Fibroblast of mammary gland (primary cell): ENCODE data around the gene LRRC56.
A peak's percentile ranks its signal among the peaks of the same experiment; 100 is the strongest.

ENCODE experiments used
- DNase-seq: peaks from one replicate; pipeline ENCODE4 v3.0.0-alpha.2; 2010; ENCODE audit warnings: low read depth
- H3K4me3 ChIP-seq: 2 replicates; pipeline ENCODE4 v1.5.1; 2011; ENCODE audit warnings: low read depth, mild to moderate bottlenecking, low read length, moderate library complexity; ENCODE audit not compliant: control insufficient read depth
- TF ChIP-seq, protein P1 (sequence below): conservative IDR thresholded peaks from 2 replicates; pipeline ENCODE4 v1.5.1; 2011; ENCODE audit warnings: low read depth, low read length, inconsistent platforms; ENCODE audit not compliant: control insufficient read depth, insufficient read depth

The LRRC56 gene

DNA sequence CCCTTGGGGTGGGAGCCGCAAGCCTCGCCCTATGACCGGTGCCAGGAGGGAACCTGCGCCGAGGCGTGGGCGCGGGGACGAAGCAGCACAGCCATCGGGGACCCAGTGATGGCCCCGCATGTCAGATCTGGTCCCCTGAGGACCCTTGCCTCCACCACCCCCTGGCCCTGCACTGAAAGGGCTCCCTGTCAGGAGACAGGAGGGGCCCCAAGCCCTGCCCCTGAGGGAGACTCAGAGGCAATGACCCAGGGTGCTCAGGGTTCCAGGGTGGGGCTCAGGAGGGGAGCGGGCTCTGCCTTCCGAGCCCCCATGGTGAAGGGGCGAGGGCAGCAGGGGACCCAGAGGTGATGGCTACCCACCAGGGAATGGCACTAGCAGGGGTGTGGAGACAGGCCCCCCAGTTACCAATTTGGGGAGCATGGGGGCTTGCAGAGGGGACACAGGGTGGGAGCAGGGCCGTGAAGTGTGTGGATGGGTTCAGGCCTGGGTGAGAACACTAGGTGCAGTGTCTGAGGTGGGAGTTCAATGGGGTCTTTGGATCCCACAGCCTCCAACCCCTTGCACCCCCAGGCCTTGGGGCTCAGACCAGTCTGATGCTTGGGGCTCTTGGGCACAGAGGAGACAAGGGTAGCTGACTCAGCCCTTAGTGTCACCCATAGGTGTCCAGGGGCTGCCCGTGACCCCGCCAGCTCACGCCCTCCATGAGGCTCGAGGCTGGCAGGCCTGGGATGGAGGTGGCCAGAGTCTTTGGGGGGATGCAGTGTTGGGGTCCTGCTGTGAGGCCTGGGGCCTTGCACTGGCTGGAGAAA is 499 bp downstream of the LRRC56 start:
- DNase-seq, result no peak
- H3K4me3 ChIP-seq, result peak overlapping the region; percentile 1
- TF ChIP-seq, protein P1, sequence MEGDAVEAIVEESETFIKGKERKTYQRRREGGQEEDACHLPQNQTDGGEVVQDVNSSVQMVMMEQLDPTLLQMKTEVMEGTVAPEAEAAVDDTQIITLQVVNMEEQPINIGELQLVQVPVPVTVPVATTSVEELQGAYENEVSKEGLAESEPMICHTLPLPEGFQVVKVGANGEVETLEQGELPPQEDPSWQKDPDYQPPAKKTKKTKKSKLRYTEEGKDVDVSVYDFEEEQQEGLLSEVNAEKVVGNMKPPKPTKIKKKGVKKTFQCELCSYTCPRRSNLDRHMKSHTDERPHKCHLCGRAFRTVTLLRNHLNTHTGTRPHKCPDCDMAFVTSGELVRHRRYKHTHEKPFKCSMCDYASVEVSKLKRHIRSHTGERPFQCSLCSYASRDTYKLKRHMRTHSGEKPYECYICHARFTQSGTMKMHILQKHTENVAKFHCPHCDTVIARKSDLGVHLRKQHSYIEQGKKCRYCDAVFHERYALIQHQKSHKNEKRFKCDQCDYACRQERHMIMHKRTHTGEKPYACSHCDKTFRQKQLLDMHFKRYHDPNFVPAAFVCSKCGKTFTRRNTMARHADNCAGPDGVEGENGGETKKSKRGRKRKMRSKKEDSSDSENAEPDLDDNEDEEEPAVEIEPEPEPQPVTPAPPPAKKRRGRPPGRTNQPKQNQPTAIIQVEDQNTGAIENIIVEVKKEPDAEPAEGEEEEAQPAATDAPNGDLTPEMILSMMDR, result no peak

DNA sequence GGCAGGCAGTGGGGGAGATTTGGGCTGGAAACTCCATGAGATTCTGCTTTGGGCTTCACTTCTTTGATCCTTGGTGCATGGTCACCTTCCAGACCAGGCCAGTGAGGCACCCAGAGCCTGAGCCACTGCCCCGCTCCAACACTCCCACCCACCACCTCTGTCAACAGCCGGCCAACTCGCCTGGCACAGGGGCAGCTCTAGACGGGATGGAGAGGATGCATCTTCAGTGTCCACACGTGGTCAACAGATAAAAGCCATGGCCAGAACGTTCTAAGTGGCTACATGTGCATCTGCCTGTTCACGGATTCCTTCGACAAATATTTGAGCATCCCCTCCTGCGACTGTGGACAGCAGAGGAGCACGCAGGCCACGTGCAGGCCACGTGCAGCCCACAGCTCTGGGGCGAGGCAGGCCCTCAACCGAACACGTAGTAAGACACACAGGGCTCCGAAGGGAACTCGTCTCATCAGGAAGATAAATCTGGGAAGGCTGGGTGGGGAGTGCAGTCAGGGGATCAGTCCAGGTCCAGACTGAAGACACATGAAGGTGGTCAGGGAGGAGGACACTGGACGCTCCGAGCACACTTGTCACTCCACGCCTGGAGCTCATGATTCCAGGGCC is 1.2 kb downstream of the LRRC56 start:
- no peak for DNase-seq
- H3K4me3 ChIP-seq, result no peak overlapping the region
- TF ChIP-seq, protein P1, result no peak

DNA sequence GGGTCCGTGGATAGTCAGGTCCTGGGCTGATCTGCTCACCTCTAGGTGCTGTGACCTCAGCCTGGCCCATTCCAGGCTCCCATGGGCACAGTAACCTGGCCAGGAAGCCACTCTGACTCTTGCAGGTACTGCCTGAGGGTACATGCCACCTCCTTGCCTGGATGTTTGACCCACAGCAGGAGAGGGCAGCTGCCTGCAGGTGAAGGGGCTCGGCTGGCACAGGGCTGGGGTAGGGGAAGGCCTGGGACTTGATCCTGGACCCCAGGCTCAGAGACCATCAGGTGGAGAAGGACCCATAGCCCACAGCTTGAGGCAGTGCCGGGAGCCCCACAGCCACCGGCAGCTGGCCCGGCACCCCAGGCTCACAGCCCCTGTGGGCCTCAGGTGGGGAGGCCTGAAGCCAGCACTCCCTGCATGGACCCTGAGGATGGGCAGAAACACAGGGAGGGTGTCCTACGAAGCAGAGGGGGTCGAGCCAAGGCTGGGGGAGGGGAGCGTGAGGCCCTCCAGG is 2.7 kb downstream of the LRRC56 start:
- no peak overlapping the region for H3K4me3 ChIP-seq
- no peak for DNase-seq

DNA sequence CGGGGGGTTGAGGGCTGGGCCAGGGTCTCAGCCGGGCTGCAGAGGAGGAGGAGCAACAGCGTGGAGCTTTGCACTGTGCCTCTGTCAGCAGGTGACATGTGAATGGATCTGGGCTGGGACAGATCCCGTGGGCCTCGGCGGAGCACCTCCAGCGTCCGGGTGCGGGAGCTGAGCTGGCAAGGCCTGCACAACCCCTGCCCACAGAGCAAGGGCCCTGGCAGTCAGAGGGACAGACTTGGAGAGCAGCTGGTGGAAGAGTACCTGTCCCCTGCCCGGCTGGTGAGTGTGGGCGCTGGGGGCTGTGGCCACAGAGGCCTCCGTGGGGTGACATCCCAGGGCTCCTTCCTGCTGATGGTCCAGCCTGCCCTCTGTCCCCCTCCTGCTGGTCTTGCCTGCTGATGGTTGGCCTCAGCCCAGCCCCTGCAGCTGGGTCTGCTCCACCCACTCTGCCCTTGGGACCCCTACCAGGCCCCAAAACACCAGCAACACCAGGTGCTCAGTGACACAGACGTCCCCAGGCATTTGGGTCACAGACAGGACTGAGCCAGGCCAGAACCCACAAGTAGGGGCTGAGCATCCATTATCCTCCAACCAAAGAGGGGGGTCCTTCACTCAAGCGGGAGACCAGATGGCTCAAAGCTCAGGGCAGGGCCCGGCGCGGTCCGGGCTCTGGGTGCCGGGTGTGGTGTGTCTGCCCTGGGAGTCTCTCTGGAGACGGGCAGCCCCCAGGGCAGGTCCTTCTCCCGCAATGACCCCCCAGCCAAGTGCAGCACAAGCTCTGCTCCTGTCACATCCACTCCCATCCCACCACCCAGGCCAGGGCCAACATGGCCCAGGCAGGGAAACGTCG is 3.5 kb downstream of the LRRC56 start:
- DNase-seq, result no peak
- no peak overlapping the region for H3K4me3 ChIP-seq
- TF ChIP-seq, protein P1, result no peak

More for the DNA sequence above, 2.7 kb downstream of the LRRC56 start:
- TF ChIP-seq, protein P1, result no peak

DNA sequence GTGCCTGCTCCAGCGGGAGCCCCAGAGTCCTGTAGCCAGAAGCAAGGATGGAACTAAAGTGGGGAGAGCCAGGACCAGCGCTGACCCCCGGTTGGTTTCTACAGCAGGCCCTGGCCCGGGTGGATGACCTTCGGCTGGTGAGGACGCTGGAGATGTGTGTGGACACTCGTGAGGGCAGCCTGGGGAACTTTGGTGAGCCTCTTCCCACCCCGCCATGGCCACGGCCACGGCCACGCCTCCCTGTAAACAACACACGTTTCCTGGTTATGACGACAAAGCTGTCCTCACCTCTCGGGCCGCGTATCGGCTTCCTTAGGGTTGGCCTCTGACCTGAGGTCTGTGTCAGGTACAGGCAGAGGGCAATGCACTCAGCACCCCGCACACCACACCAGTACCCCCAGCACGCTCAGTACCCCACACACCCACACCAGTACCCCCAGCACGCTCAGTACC is 4.1 kb downstream of the LRRC56 start:
- TF ChIP-seq, protein P1, result no peak
- H3K4me3 ChIP-seq, result no peak overlapping the region
- DNase-seq, result no peak

DNA sequence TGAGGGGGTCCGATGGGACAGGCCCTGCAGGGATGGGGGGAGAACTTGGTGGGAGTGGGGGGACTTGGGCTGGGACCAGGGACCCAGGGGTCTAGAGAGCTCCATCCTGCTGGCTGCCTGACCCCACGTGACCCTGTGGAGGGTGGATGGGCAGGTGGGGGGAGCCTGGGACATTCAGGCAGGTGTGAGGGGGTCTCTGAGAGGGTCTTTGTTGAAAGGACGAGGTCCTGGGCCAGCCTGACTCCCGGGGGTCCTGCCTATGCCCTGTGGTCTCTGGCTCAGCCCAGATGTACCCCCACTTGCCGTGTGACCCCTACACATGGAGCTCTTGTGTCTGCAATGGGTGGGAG is 7.5 kb downstream of the LRRC56 start:
- DNase-seq, result no peak
- TF ChIP-seq, protein P1, result no peak
- H3K4me3 ChIP-seq, result no peak overlapping the region
